Esophagus squamous epithelium (tissue), 5 donors: ENCODE measurements around the gene ACLY. TPM values are rescaled to one million over a fixed set of nuclear protein-coding genes. Genes with fewer than 3 reads are reported as not detected.

Experiments used
- DNase-seq: peaks from one replicate; lab custom pipeline; 2025; lab: John Stamatoyannopoulos, UW
- H3K27ac ChIP-seq, 4 donors: fragments of 200-600 bp; sonication (generic); one replicate each; pipeline ENCODE4 v1.5.1; 2016 to 2019; ENCODE audit warnings: mild to moderate bottlenecking in 1 of 4
- H3K27me3 ChIP-seq, 4 donors: fragments of 200-600 bp; sonication (generic); 1 replicate in 3 of 4; 2 replicates in 1 of 4; pipeline versions ENCODE4 v1.5.1 to v1.6.0; 2017 to 2021; ENCODE audit warnings: antibody characterized with exemption in 1 of 4
- H3K36me3 ChIP-seq, 3 donors: fragments of 200-600 bp; sonication (generic); one replicate each; pipeline ENCODE4 v1.5.1; 2016 to 2019
- H3K4me1 ChIP-seq, 3 donors: fragments of 200-600 bp; sonication (generic); one replicate each; pipeline ENCODE4 v1.5.1; 2017 to 2019
- H3K4me3 ChIP-seq, 4 donors: fragments of 200-600 bp; sonication (generic); 1 replicate in 3 of 4; 2 replicates in 1 of 4; pipeline ENCODE4 v1.5.1; 2016 to 2019; ENCODE audit warnings: mild to moderate bottlenecking in 2 of 4, moderate library complexity in 1 of 4
- H3K9me3 ChIP-seq, 3 donors: fragments of 200-600 bp; sonication (generic); one replicate each; pipeline ENCODE4 v1.5.1; 2016 to 2019
- CTCF ChIP-seq, 6 experiments: fragments of 450-650 bp in 4 of 6; fragments of 200-600 bp in 2 of 6; sonication (generic) in 2 of 6; IDR thresholded peaks; one replicate each; pipeline ENCODE4 v1.5.1; 2016 to 2019; ENCODE audit warnings: antibody characterized with exemption in 6 of 6, mild to moderate bottlenecking in 4 of 6, moderate library complexity in 4 of 6
- POLR2A ChIP-seq, 4 donors: fragments of 450-650 bp; IDR thresholded peaks; one replicate each; pipeline ENCODE4 v1.6.1; 2017; ENCODE audit warnings: antibody characterized with exemption in 4 of 4, mild to moderate bottlenecking in 4 of 4, moderate library complexity in 3 of 4
- WGBS, 2 donors: methylation state at CpG; one replicate each; pipeline ENCODE4 v1.1.5; 2018; 5-methylcytosine and 5-hydroxymethylcytosine counted together
- intact Hi-C: fragments of 100-400 bp; cut with DNase I; formaldehyde crosslinking; loops from one replicate; pipeline ENCODE4 v1.15.0; 2022
- total RNA-seq, 4 donors: library from RNA; depleted of rRNA; stranded (reverse); fragments of >200 nt; gene quantifications; one replicate each; pipeline ENCODE4 v1.1.0, GENCODE V29; 2016
- donor health status: DM: yes; HTN: yes; CAD: no.

Gene ACLY
- total RNA-seq, 4 donors from 2014 or later, result 51.5 to 121 (median 62.7) TPM

GRCh38 chr17:41965694-41966462 lies 47.1 kb upstream of the ACLY start:
- no peaks in the 10 kb centered on the region for H3K27me3 ChIP-seq
- H3K4me3 ChIP-seq, result peak overlapping the region; percentile 77 to 96 (median 91)
- no peaks in the 10 kb centered on the region for H3K9me3 ChIP-seq
- no peak for DNase-seq
- peak overlapping the region; percentile 90 to 97 (median 94) for H3K27ac ChIP-seq
- TF ChIP-seq POLR2A (IDR thresholded peaks at IDR 0.05), result peak in 1 of 4 donors; percentile 10
- no peak for TF ChIP-seq CTCF (IDR thresholded peaks at IDR 0.05)
- intact Hi-C loops, result loop anchor here (5.0 kb wide), 1 partner anchor 46 kb away; no protein-coding TSS in a partner anchor
- WGBS, 2 donors, result 2 to 4% methylated on average over 17 to 18 of the region's 18 CpGs
- H3K4me1 ChIP-seq, result peaks cover 24 to 64% (median 33%) of the 10 kb centered on the region in 3 donors
- H3K36me3 ChIP-seq, result peaks cover 0 to 31% (median 4%) of the 10 kb centered on the region in 3 donors

DNA sequence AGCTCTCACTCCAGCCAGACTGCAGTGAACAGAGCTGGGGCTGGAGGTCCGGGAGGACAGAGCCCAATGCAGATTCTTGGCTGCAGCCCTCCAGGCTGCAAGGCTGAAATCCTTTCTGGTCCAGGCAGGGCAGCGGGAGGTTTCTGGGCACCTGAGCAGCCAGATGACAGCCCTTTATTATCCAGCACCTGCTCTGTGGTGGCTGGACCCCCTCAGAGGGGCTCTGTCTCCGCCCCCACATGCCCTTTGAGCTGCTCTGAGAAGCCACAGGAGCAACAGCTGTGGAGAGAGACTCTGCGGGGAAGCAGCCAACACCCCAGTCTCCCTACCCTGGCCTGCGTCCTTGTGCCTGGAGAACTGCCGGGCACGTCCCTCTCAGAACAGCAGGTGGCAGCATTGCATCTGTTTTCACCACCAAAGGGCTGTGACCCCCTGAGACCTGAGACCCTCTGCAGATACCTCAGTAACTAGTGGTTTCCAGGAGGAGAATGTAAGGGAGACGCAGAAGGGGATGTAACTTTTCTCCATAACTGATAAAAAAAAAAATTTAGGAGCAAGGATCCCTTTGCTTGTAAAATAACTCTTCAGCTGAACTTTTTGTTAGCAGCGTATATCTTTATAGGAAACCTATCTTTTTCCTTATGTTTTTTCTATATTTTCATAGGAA lies 44.1 kb upstream of the ACLY start:
- Histone ChIP-seq H3K9me3 (no peaks in the 10 kb centered on the region), H3K4me1 (peaks cover 8 to 34% (median 10%) of the 10 kb centered on the region in 3 donors), H3K4me3 (no peak overlapping the region), H3K27ac (no peak overlapping the region), H3K36me3 (peaks cover 0 to 1% (median 0%) of the 10 kb centered on the region in 3 donors), H3K27me3 (no peaks in the 10 kb centered on the region)
- intact Hi-C loops, result no loop called here
- TF ChIP-seq CTCF (IDR thresholded peaks at IDR 0.05) (peak; percentile 77 to 91 (median 84)), POLR2A (IDR thresholded peaks at IDR 0.05) (no peak)
- DNase-seq, result no peak
- WGBS, 2 donors, result 18 to 42% methylated on average over 2 to 5 of the region's 9 CpGs

GRCh38 chr17:41962111-41962510 lies 43.4 kb upstream of the ACLY start:
- Histone ChIP-seq H3K27me3 (no peaks in the 10 kb centered on the region), H3K27ac (no peak overlapping the region), H3K4me3 (no peak overlapping the region), H3K36me3 (no peaks in the 10 kb centered on the region), H3K4me1 (peaks cover under 1 to 26% (median 5%) of the 10 kb centered on the region in 3 donors), H3K9me3 (no peaks in the 10 kb centered on the region)
- WGBS, 2 donors, result 71 to 83% methylated on average over 1 to 4 of the region's 5 CpGs
- TF ChIP-seq POLR2A (IDR thresholded peaks at IDR 0.05), result no peak
- no peak for TF ChIP-seq CTCF (IDR thresholded peaks at IDR 0.05)
- no peak for DNase-seq
- intact Hi-C loops, result no loop called here

- H3K4me1 ChIP-seq, result peaks cover 0 to 7% (median 0%) of the 10 kb centered on the region in 3 donors
- DNase-seq, result no peak
- H3K27me3 ChIP-seq, result no peaks in the 10 kb centered on the region
- 38 to 60% methylated on average over 8 to 16 of the region's 17 CpGs for WGBS, 2 donors
- TF ChIP-seq CTCF (IDR thresholded peaks at IDR 0.05) (peak in 2 of 6 experiments; percentile 17 to 26), POLR2A (IDR thresholded peaks at IDR 0.05) (no peak)
- H3K36me3 ChIP-seq, result no peaks in the 10 kb centered on the region
- no peak overlapping the region for H3K27ac ChIP-seq
- H3K4me3 ChIP-seq, result no peak overlapping the region
- intact Hi-C loops, result no loop called here
- H3K9me3 ChIP-seq, result no peaks in the 10 kb centered on the region
Measured at GRCh38 chr17:41959336-41960095, 40.8 kb upstream of the ACLY start.
